SK-N-SH (cell line): ENCODE results near the gene PCP2. TPM values are rescaled to one million over a fixed set of nuclear protein-coding genes. Genes with fewer than 3 reads are reported as not detected.

Experiments
- CTCF ChIA-PET: fragments of 300-600, 350-600 bp; formaldehyde crosslinking; extraction: SDS; loops from one replicate; lab custom pipeline; 2021; lab: Yijun Ruan, JAX
- POLR2A ChIA-PET: fragments of 350-600 bp; sonication (Branson Sonifier 250); formaldehyde crosslinking; extraction: SDS; loops from one replicate; lab custom pipeline; 2020; ENCODE audit warnings: antibody characterized with exemption, inconsistent platforms; lab: Yijun Ruan, JAX
- DNase-seq: peaks from one replicate; pipeline ENCODE4 v3.0.0; 2012
- H2AFZ ChIP-seq: fragments of 200-600 bp; sonication (generic); 2 replicates; pipeline ENCODE4 v1.8.1; 2016; ENCODE audit warnings: antibody characterized with exemption, mild to moderate bottlenecking, low read depth
- H3F3A ChIP-seq: fragments of 200-600 bp; sonication (generic); replicated peaks from 2 replicates; pipeline ENCODE3; 2016; ENCODE audit warnings: antibody characterized with exemption, mild to moderate bottlenecking; ENCODE audit not compliant: insufficient read depth
- H3K27ac ChIP-seq, 2 experiments: fragments of 200-500 bp in 1 of 2; fragments of 200-600 bp in 1 of 2; sonication (Bioruptor generic) in 1 of 2; sonication (generic), shearing (Covaris generic) in 1 of 2; 2 replicates each; pipeline versions ENCODE4 v1.5.1 to v1.6.1; 2014 to 2016; ENCODE audit warnings: low read depth in 2 of 2, inconsistent platforms in 1 of 2, low read length in 1 of 2, mild to moderate bottlenecking in 1 of 2, mixed read lengths in 1 of 2
- H3K27me3 ChIP-seq: fragments of 200-600 bp; sonication (generic), shearing (Covaris generic); 2 replicates; pipeline ENCODE4 v1.6.1; 2016; ENCODE audit warnings: mixed run types; ENCODE audit not compliant: insufficient read depth
- H3K36me3 ChIP-seq, 2 experiments: fragments of 200-500 bp in 1 of 2; fragments of 200-600 bp in 1 of 2; sonication (Bioruptor generic) in 1 of 2; sonication (generic) in 1 of 2; replicated peaks in 1 of 2; 2 replicates each; pipeline versions ENCODE3 to v1.5.1; 2014 to 2016; ENCODE audit warnings: low read length in 1 of 2, mild to moderate bottlenecking in 1 of 2; ENCODE audit not compliant: insufficient read depth in 2 of 2, control insufficient read depth in 1 of 2
- H3K4me1 ChIP-seq, 2 experiments: fragments of 200-500 bp in 1 of 2; fragments of 200-600 bp in 1 of 2; sonication (Bioruptor generic) in 1 of 2; sonication (generic), shearing (Covaris generic) in 1 of 2; 2 replicates each; pipeline versions ENCODE4 v1.5.1 to v1.6.1; 2014 to 2016; ENCODE audit warnings: low read depth in 1 of 2, low read length in 1 of 2, mixed run types in 1 of 2; ENCODE audit not compliant: insufficient read depth in 2 of 2, control insufficient read depth in 1 of 2
- H3K4me2 ChIP-seq: fragments of 200-600 bp; sonication (generic), shearing (Covaris generic); 2 replicates; pipeline ENCODE4 v1.6.1; 2017; ENCODE audit warnings: mixed run types
- H3K4me3 ChIP-seq, 2 experiments: fragments of 200-500 bp in 1 of 2; fragments of 200-600 bp in 1 of 2; sonication (Bioruptor generic) in 1 of 2; sonication (generic), shearing (Covaris generic) in 1 of 2; 2 replicates each; pipeline versions ENCODE4 v1.5.1 to v1.8.1; 2014 to 2016; ENCODE audit warnings: low read depth in 2 of 2, inconsistent platforms in 1 of 2, low read length in 1 of 2, mild to moderate bottlenecking in 1 of 2, mixed read lengths in 1 of 2, moderate library complexity in 1 of 2
- H3K79me2 ChIP-seq: fragments of 200-600 bp; sonication (generic); 2 replicates; pipeline ENCODE4 v1.8.1; 2017; ENCODE audit warnings: mild to moderate bottlenecking; ENCODE audit not compliant: insufficient read depth
- H3K9ac ChIP-seq: fragments of 200-600 bp; sonication (generic); 2 replicates; pipeline ENCODE4 v1.6.1; 2017; ENCODE audit warnings: mixed run types
- H3K9me2 ChIP-seq: fragments of 200-600 bp; sonication (generic); 2 replicates; pipeline ENCODE4 v1.6.1; 2017; ENCODE audit warnings: mixed run types
- H3K9me3 ChIP-seq: fragments of 200-600 bp; sonication (generic); 2 replicates; pipeline ENCODE4 v1.6.1; 2017; ENCODE audit warnings: mixed run types, mild to moderate bottlenecking, moderate library complexity
- H4K20me1 ChIP-seq: fragments of 200-600 bp; sonication (generic); 2 replicates; pipeline ENCODE4 v1.6.1; 2017; ENCODE audit warnings: mild to moderate bottlenecking, mixed run types; ENCODE audit not compliant: insufficient read depth
- ELF1 ChIP-seq: IDR thresholded peaks from 2 replicates; pipeline ENCODE4 v1.4.0; 2012
- EP300 ChIP-seq, 2 experiments: IDR thresholded peaks; 2 replicates each; pipeline versions ENCODE4 v1.4.0 to v1.6.1; 2012; ENCODE audit warnings: borderline replicate concordance in 1 of 2, low read depth in 1 of 2, low read length in 1 of 2
- FOXJ3 ChIP-seq: sonication (generic); formaldehyde crosslinking; IDR thresholded peaks from 2 replicates; pipeline ENCODE4 v1.5.1; 2020; ENCODE audit warnings: mild to moderate bottlenecking, missing genetic modification reagents
- FOXM1 ChIP-seq: IDR thresholded peaks from 2 replicates; pipeline ENCODE4 v1.4.0; 2012; ENCODE audit warnings: low read depth, mild to moderate bottlenecking
- IRF3 ChIP-seq: fragments of 150-350 bp; IDR thresholded peaks from 2 replicates; pipeline ENCODE4 v1.6.1; 2016; ENCODE audit warnings: mild to moderate bottlenecking, low read depth, low read length
- JUND ChIP-seq: IDR thresholded peaks from 2 replicates; pipeline ENCODE4 v1.4.0; 2012
- NFIC ChIP-seq: IDR thresholded peaks from 2 replicates; pipeline ENCODE4 v1.4.0; 2012; ENCODE audit warnings: borderline replicate concordance
- NRF1 ChIP-seq: IDR thresholded peaks from 2 replicates; pipeline ENCODE4 v1.6.1; 2012; ENCODE audit warnings: low read depth, mild to moderate bottlenecking, low read length
- SIN3A ChIP-seq: IDR thresholded peaks from 2 replicates; pipeline ENCODE4 v1.6.1; 2012; ENCODE audit warnings: low read depth, mild to moderate bottlenecking, low read length, moderate library complexity, borderline replicate concordance
- TCF12 ChIP-seq: IDR thresholded peaks from 2 replicates; pipeline ENCODE4 v1.4.0; 2012
- WGBS: methylation state at CpG from one replicate; pipeline ENCODE4 v1.1.6; 2017; ENCODE audit warnings: low lambda C conversion rate; 5-methylcytosine and 5-hydroxymethylcytosine counted together
- polyA plus RNA-seq, 3 experiments: library from polyadenylated mRNA; depleted of rRNA; stranded (reverse); fragments of >200 nt; gene quantifications; 2 replicates each; pipeline ENCODE4 v1.2.3, GENCODE V29; 2012
- small RNA-seq, 7 experiments: library from RNA; depleted of rRNA; stranded (forward); fragments of <200 nt; gene quantifications; one replicate each; pipeline ENCODE3, GENCODE V24; 2012
- TF ChIP-seq, protein P1 (sequence below): IDR thresholded peaks from 2 replicates; pipeline ENCODE4 v1.6.1; 2012; ENCODE audit warnings: mild to moderate bottlenecking, low read depth, low read length, moderate library complexity
- TF ChIP-seq, protein P2 (sequence below): fragments of 200-600 bp; sonication (generic); IDR thresholded peaks from 2 replicates; pipeline ENCODE4 v1.6.1; 2017; ENCODE audit warnings: antibody characterized with exemption, mild to moderate bottlenecking, moderate library complexity

Gene PCP2
- polyA plus RNA-seq, 1 of the 3 experiments (the other 2 are of a cell fraction): not detected

- H3K79me2 ChIP-seq: no peaks in the 10 kb centered on the region
- H3K9ac ChIP-seq: no peak overlapping the region
- H3K4me2 ChIP-seq: no peak overlapping the region
- H3K4me3 ChIP-seq: no peak overlapping the region
- H3K9me3 ChIP-seq: no peaks in the 10 kb centered on the region
- no peaks in the 10 kb centered on the region for H4K20me1 ChIP-seq
- TF ChIP-seq NRF1 (no peak), SIN3A (no peak), ELF1 (no peak), FOXJ3 (no peak), FOXM1 (no peak), JUND (no peak), EP300 (IDR thresholded peaks at IDR 0.05; ENCODE audit: borderline replicate concordance in 1 of 2, low read depth in 1 of 2, low read length in 1 of 2) (no peak), IRF3 (no peak), NFIC (no peak), TCF12 (no peak)
- TF ChIP-seq, protein P1, sequence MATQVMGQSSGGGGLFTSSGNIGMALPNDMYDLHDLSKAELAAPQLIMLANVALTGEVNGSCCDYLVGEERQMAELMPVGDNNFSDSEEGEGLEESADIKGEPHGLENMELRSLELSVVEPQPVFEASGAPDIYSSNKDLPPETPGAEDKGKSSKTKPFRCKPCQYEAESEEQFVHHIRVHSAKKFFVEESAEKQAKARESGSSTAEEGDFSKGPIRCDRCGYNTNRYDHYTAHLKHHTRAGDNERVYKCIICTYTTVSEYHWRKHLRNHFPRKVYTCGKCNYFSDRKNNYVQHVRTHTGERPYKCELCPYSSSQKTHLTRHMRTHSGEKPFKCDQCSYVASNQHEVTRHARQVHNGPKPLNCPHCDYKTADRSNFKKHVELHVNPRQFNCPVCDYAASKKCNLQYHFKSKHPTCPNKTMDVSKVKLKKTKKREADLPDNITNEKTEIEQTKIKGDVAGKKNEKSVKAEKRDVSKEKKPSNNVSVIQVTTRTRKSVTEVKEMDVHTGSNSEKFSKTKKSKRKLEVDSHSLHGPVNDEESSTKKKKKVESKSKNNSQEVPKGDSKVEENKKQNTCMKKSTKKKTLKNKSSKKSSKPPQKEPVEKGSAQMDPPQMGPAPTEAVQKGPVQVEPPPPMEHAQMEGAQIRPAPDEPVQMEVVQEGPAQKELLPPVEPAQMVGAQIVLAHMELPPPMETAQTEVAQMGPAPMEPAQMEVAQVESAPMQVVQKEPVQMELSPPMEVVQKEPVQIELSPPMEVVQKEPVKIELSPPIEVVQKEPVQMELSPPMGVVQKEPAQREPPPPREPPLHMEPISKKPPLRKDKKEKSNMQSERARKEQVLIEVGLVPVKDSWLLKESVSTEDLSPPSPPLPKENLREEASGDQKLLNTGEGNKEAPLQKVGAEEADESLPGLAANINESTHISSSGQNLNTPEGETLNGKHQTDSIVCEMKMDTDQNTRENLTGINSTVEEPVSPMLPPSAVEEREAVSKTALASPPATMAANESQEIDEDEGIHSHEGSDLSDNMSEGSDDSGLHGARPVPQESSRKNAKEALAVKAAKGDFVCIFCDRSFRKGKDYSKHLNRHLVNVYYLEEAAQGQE: no peak
- TF ChIP-seq, protein P2, sequence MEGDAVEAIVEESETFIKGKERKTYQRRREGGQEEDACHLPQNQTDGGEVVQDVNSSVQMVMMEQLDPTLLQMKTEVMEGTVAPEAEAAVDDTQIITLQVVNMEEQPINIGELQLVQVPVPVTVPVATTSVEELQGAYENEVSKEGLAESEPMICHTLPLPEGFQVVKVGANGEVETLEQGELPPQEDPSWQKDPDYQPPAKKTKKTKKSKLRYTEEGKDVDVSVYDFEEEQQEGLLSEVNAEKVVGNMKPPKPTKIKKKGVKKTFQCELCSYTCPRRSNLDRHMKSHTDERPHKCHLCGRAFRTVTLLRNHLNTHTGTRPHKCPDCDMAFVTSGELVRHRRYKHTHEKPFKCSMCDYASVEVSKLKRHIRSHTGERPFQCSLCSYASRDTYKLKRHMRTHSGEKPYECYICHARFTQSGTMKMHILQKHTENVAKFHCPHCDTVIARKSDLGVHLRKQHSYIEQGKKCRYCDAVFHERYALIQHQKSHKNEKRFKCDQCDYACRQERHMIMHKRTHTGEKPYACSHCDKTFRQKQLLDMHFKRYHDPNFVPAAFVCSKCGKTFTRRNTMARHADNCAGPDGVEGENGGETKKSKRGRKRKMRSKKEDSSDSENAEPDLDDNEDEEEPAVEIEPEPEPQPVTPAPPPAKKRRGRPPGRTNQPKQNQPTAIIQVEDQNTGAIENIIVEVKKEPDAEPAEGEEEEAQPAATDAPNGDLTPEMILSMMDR: no peak
- H2AFZ ChIP-seq: no peak overlapping the region
- DNase-seq: no peak
- H3K9me2 ChIP-seq: no peaks in the 10 kb centered on the region
- 18% methylated on average over 11 of the region's 11 CpGs for WGBS
- POLR2A ChIA-PET: no interaction called here
- H3K27me3 ChIP-seq: peaks cover 59% of the 10 kb centered on the region
- no peaks in the 10 kb centered on the region for H3K4me1 ChIP-seq
- CTCF ChIA-PET: interaction anchor here (1.6 to 3.1 kb wide), 2 partner anchors 14 to 98 kb away, joined by 6 to 20 read pairs; partner anchors contain the start of gene TRAPPC5
- H3K27ac ChIP-seq: no peak overlapping the region
- no peaks in the 10 kb centered on the region for H3F3A ChIP-seq
- no peaks in the 10 kb centered on the region for H3K36me3 ChIP-seq
Measured at GRCh38 chr19:7582446-7582845, 51.1 kb downstream of the PCP2 start.

Small RNAs within 50 kb of the gene (small RNA-seq; reads per million reads assigned to genes)
- 0 reads per million in 7 experiments for gene MIR6792

Other genes with a start within 250 kb of the PCP2 start
- 6.1 and 6.4 TPM in 2 replicates for gene PEX11G, start 144.7 kb downstream of the PCP2 start, polyA plus RNA-seq (2012; rRNA removed)
- 29.7 and 49.3 TPM in 2 replicates for gene ZNF358, start 117.6 kb downstream of the PCP2 start, polyA plus RNA-seq (2012; rRNA removed)
- gene MCOLN1, start 111.1 kb downstream of the PCP2 start, polyA plus RNA-seq (2012; rRNA removed): 28.4 and 28.9 TPM in 2 replicates
- gene PNPLA6, start 98.0 kb downstream of the PCP2 start, polyA plus RNA-seq (2012; rRNA removed): 40.5 and 90.5 TPM in 2 replicates
- gene CAMSAP3, start 37.9 kb downstream of the PCP2 start, polyA plus RNA-seq (2012; rRNA removed): 0.05 and 0.08 TPM in 2 replicates
- 36.5 and 43.3 TPM in 2 replicates for gene XAB2, start 4.2 kb downstream of the PCP2 start, polyA plus RNA-seq (2012; rRNA removed)
- gene PET100, start 3.9 kb downstream of the PCP2 start, polyA plus RNA-seq (2012; rRNA removed): 48.1 and 54.0 TPM in 2 replicates
- 1.3 and 4.7 TPM in 2 replicates for gene STXBP2, start 3.4 kb upstream of the PCP2 start, polyA plus RNA-seq (2012; rRNA removed)
- gene RETN, start 35.3 kb upstream of the PCP2 start, polyA plus RNA-seq (2012; rRNA removed): not detected in 2 replicates
- gene MCEMP1, start 43.4 kb upstream of the PCP2 start, polyA plus RNA-seq (2012; rRNA removed): not detected in 2 replicates
- gene TRAPPC5, start 47.1 kb upstream of the PCP2 start, polyA plus RNA-seq (2012; rRNA removed): 44.1 and 49.4 TPM in 2 replicates
- gene FCER2, start 68.4 kb upstream of the PCP2 start, polyA plus RNA-seq (2012; rRNA removed): not detected in 2 replicates
- not detected in 2 replicates for gene CLEC4G, start 98.4 kb upstream of the PCP2 start, polyA plus RNA-seq (2012; rRNA removed)
- not detected in 2 replicates for gene CD209, start 113.8 kb upstream of the PCP2 start, polyA plus RNA-seq (2012; rRNA removed)
- gene CLEC4M, start 129.5 kb upstream of the PCP2 start, polyA plus RNA-seq (2012; rRNA removed): not detected in 2 replicates
- gene EVI5L, start 196.5 kb upstream of the PCP2 start, polyA plus RNA-seq (2012; rRNA removed): 8.5 and 9.7 TPM in 2 replicates
- 0.10 and 0.18 TPM in 2 replicates for gene PRR36, start 240.7 kb upstream of the PCP2 start, polyA plus RNA-seq (2012; rRNA removed)